GM12878 (cell line): Measurements from ENCODE around the gene HDAC7.

Source experiments
- EP300 ChIP-seq, 2 experiments: fragments of 150-350 bp in 1 of 2; IDR thresholded peaks; 2 replicates each; pipeline ENCODE4 v1.6.1; 2011 to 2012; ENCODE audit warnings: low read depth in 2 of 2, low read length in 2 of 2, borderline replicate concordance in 1 of 2, improper control_type of control experiment in 1 of 2, inconsistent platforms in 1 of 2; ENCODE audit not compliant: control insufficient read depth in 1 of 2
- FOS ChIP-seq: IDR thresholded peaks from 3 replicates; pipeline ENCODE4 v1.6.1; 2011; ENCODE audit warnings: borderline replicate concordance; ENCODE audit not compliant: insufficient read length; ENCODE audit errors: extremely low read depth
- GABPA ChIP-seq: IDR thresholded peaks from 2 replicates; pipeline ENCODE4 v1.6.1; 2014; ENCODE audit warnings: antibody characterized with exemption, low read depth, mild to moderate bottlenecking, inconsistent platforms
- POLR2A ChIP-seq: IDR thresholded peaks from 2 replicates; pipeline ENCODE4 v1.6.1; 2011; ENCODE audit warnings: low read depth, mild to moderate bottlenecking, low read length
- POLR2AphosphoS5 ChIP-seq: IDR thresholded peaks from 2 replicates; pipeline ENCODE4 v1.6.1; 2011; ENCODE audit warnings: mild to moderate bottlenecking, low read length, inconsistent platforms
- RCOR1 ChIP-seq: conservative IDR thresholded peaks from 2 replicates; pipeline ENCODE4 v1.6.1; 2012; ENCODE audit warnings: low read depth, low read length, improper control_type of control experiment
- SMC3 ChIP-seq: IDR thresholded peaks from 2 replicates; pipeline ENCODE4 v1.6.1; 2011; ENCODE audit warnings: low read length, improper control_type of control experiment, borderline replicate concordance
- TF ChIP-seq, protein P1 (sequence below): fragments of 450-650 bp; IDR thresholded peaks from 2 replicates; pipeline ENCODE4 v1.6.1; 2017; ENCODE audit warnings: antibody characterized with exemption, mild to moderate bottlenecking, moderate library complexity
- TF ChIP-seq, protein P2 (sequence below), 3 experiments: IDR thresholded peaks in 2 of 3; conservative IDR thresholded peaks in 1 of 3; 2 replicates each; pipeline ENCODE4 v1.5.1; 2011; ENCODE audit warnings: low read depth in 3 of 3, low read length in 3 of 3, mild to moderate bottlenecking in 3 of 3, control low read depth in 2 of 3, moderate library complexity in 2 of 3, inconsistent platforms in 1 of 3, mixed read lengths in 1 of 3; ENCODE audit not compliant: control insufficient read depth in 2 of 3, insufficient read depth in 1 of 3; ENCODE audit errors: extremely low read depth in 1 of 3
- TF ChIP-seq, protein P3 (sequence below): fragments of 450-650 bp; IDR thresholded peaks from 2 replicates; pipeline ENCODE4 v1.6.1; 2017; ENCODE audit warnings: borderline replicate concordance

DNA sequence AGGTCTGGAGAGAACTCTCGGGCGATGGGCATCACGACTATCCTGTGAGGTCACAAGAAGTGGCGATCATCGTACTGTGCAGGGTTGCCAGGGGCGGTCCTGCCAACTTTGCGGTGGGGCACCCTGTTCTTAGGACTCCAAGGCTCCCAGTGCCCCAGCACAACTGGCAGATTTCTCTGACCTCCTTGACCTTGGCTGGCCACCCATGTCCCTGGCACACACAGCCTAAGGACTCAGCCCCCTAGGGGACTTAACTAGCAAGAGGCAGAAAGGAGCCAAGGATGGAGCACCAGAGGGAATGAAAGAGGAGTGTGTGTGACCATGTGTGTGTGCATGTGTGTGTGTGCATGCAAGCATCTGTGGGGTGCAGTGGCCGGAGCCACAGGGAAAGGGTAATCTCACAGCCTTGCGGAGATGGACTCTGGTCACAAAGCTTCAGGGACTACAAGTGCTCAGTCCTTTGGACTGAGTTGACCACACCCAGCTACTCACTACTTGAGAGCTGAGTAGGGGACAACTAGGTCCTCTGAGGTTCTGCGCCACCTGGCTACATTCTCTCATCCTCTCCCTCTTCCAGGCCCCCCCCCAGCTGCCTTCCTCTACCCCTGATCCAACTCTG lies 32.9 kb downstream of the HDAC7 start:
- TF ChIP-seq RCOR1 = no peak
- no peak for TF ChIP-seq POLR2A
- TF ChIP-seq, protein P1, sequence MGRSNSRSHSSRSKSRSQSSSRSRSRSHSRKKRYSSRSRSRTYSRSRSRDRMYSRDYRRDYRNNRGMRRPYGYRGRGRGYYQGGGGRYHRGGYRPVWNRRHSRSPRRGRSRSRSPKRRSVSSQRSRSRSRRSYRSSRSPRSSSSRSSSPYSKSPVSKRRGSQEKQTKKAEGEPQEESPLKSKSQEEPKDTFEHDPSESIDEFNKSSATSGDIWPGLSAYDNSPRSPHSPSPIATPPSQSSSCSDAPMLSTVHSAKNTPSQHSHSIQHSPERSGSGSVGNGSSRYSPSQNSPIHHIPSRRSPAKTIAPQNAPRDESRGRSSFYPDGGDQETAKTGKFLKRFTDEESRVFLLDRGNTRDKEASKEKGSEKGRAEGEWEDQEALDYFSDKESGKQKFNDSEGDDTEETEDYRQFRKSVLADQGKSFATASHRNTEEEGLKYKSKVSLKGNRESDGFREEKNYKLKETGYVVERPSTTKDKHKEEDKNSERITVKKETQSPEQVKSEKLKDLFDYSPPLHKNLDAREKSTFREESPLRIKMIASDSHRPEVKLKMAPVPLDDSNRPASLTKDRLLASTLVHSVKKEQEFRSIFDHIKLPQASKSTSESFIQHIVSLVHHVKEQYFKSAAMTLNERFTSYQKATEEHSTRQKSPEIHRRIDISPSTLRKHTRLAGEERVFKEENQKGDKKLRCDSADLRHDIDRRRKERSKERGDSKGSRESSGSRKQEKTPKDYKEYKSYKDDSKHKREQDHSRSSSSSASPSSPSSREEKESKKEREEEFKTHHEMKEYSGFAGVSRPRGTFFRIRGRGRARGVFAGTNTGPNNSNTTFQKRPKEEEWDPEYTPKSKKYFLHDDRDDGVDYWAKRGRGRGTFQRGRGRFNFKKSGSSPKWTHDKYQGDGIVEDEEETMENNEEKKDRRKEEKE = no peak
- TF ChIP-seq GABPA = no peak
- TF ChIP-seq FOS = no peak
- no peak for TF ChIP-seq EP300 (IDR thresholded peaks at IDR 0.05; ENCODE audit: borderline replicate concordance in 1 of 2, control insufficient read depth in 1 of 2, low read depth in 2 of 2, low read length in 2 of 2)
- TF ChIP-seq, protein P2, sequence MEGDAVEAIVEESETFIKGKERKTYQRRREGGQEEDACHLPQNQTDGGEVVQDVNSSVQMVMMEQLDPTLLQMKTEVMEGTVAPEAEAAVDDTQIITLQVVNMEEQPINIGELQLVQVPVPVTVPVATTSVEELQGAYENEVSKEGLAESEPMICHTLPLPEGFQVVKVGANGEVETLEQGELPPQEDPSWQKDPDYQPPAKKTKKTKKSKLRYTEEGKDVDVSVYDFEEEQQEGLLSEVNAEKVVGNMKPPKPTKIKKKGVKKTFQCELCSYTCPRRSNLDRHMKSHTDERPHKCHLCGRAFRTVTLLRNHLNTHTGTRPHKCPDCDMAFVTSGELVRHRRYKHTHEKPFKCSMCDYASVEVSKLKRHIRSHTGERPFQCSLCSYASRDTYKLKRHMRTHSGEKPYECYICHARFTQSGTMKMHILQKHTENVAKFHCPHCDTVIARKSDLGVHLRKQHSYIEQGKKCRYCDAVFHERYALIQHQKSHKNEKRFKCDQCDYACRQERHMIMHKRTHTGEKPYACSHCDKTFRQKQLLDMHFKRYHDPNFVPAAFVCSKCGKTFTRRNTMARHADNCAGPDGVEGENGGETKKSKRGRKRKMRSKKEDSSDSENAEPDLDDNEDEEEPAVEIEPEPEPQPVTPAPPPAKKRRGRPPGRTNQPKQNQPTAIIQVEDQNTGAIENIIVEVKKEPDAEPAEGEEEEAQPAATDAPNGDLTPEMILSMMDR (IDR thresholded peaks at IDR 0.05 in 2 of 3, conservative IDR thresholded peaks at IDR 0.05 in 1 of 3; ENCODE audit: control insufficient read depth in 2 of 3, extremely low read depth in 1 of 3, insufficient read depth in 1 of 3, low read depth in 3 of 3, low read length in 3 of 3) = no peak
- TF ChIP-seq POLR2AphosphoS5 = no peak
- TF ChIP-seq, protein P3, sequence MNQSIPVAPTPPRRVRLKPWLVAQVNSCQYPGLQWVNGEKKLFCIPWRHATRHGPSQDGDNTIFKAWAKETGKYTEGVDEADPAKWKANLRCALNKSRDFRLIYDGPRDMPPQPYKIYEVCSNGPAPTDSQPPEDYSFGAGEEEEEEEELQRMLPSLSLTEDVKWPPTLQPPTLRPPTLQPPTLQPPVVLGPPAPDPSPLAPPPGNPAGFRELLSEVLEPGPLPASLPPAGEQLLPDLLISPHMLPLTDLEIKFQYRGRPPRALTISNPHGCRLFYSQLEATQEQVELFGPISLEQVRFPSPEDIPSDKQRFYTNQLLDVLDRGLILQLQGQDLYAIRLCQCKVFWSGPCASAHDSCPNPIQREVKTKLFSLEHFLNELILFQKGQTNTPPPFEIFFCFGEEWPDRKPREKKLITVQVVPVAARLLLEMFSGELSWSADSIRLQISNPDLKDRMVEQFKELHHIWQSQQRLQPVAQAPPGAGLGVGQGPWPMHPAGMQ = no peak
- no peak for TF ChIP-seq SMC3
